Right renal pelvis (tissue), 4 donors: ENCODE data around the gene TMEM95. TPM values are rescaled to one million over a fixed set of nuclear protein-coding genes. Genes with fewer than 3 reads are reported as not detected.

Source experiments
- DNase-seq, 4 donors: peaks; one replicate each; pipeline ENCODE4 v3.0.0-alpha.2; 2013; ENCODE audit warnings: low read depth in 4 of 4, low spot score in 3 of 4, missing footprints in 1 of 4
- polyA plus RNA-seq, 4 donors: library from polyadenylated mRNA; unstranded; fragments of 120-200 nt; gene quantifications; one replicate each; pipeline ENCODE4 v1.2.1, GENCODE V29; 2013; ENCODE audit not compliant: insufficient read length in 4 of 4

TMEM95 gene
- polyA plus RNA-seq: not detected

- DNase-seq: no peak
Observed at GRCh38 chr17:7355053-7355452, at the start of gene TMEM95. Gene TMEM95 (plus strand): TSS chr17:7355156. CDS start chr17:7355205, 49 bp downstream.

- DNase-seq: peak; percentile 100
Observed at GRCh38 chr17:7306911-7307685, 47.9 kb upstream of the TMEM95 start, which contains the start of gene EIF5A. Gene EIF5A (plus strand): TSS chr17:7307628. CDS start chr17:7309636, 2,008 bp downstream.

GRCh38 chr17:7307686-7308624 is 47.0 kb upstream of the TMEM95 start:
- no peak for DNase-seq

- no peak for DNase-seq
Observed at GRCh38 chr17:7308625-7309433, 46.1 kb upstream of the TMEM95 start.

GRCh38 chr17:7309628-7310027 is 45.3 kb upstream of the TMEM95 start:
- no peak for DNase-seq

GRCh38 chr17:7311110-7311705 is 43.7 kb upstream of the TMEM95 start:
- no peak for DNase-seq

GRCh38 chr17:7312432-7313087 is 42.4 kb upstream of the TMEM95 start:
- DNase-seq: no peak

GRCh38 chr17:7313088-7313889 is 41.7 kb upstream of the TMEM95 start:
- no peak for DNase-seq

- DNase-seq: no peak
Observed at GRCh38 chr17:7313890-7314718, 40.9 kb upstream of the TMEM95 start.

GRCh38 chr17:7314719-7315569 is 40.0 kb upstream of the TMEM95 start, which contains the start of gene GPS2:
Gene GPS2 (minus strand): TSS chr17:7315360. CDS start chr17:7315052, 308 bp downstream.
- DNase-seq: peak in 2 of 4 donors; percentile 69 to 77

GRCh38 chr17:7315570-7316235 is 39.3 kb upstream of the TMEM95 start:
- no peak for DNase-seq

- DNase-seq: no peak
Observed at GRCh38 chr17:7317161-7317803, 37.7 kb upstream of the TMEM95 start.

GRCh38 chr17:7318121-7318860 is 36.7 kb upstream of the TMEM95 start:
- DNase-seq: no peak

GRCh38 chr17:7321466-7321865 is 33.5 kb upstream of the TMEM95 start:
- DNase-seq: no peak
